DMS153 (cell line): Measurements from ENCODE around the gene TTC7B.
"Not testable (repeated sequence)": the region's sequence is repeated elsewhere in the genome, so short reads cannot be mapped to it uniquely, and the experiment has no call there.

Experiments
- DNase-seq: peaks from one replicate; lab custom pipeline; 2025; lab: John Stamatoyannopoulos, UW

The TTC7B gene

GRCh38 chr14:90815822-90816662, at the start of gene TTC7B:
TSS of gene TTC7B (minus strand) at chr14:90816430. CDS start at chr14:90816295, 135 bp downstream.
- no peak for DNase-seq

- DNase-seq: no peak
These were observed 48.5 kb upstream of the TTC7B start for GRCh38 chr14:90864741-90865140.

GRCh38 chr14:90858511-90858910, 42.3 kb upstream of the TTC7B start:
- DNase-seq: no peak

- DNase-seq: no peak
These were observed 41.6 kb upstream of the TTC7B start for GRCh38 chr14:90857866-90858265.

- not testable (repeated sequence) for DNase-seq
These were observed 39.9 kb upstream of the TTC7B start for GRCh38 chr14:90856115-90856514.

- no peak for DNase-seq
These were observed 36.9 kb upstream of the TTC7B start for GRCh38 chr14:90853116-90853515.

- DNase-seq: no peak
These were observed 35.3 kb upstream of the TTC7B start for GRCh38 chr14:90851327-90852036.

- peak; percentile 38 for DNase-seq
These were observed 34.3 kb upstream of the TTC7B start for GRCh38 chr14:90850487-90850886.

- no peak for DNase-seq
These were observed 33.7 kb upstream of the TTC7B start for GRCh38 chr14:90849787-90850444.

- no peak for DNase-seq
These were observed 32.9 kb upstream of the TTC7B start for GRCh38 chr14:90848944-90849731.

- no peak for DNase-seq
These were observed 30.3 kb upstream of the TTC7B start for GRCh38 chr14:90846511-90846910.

- no peak for DNase-seq
These were observed 28.1 kb upstream of the TTC7B start for GRCh38 chr14:90844321-90844720.

GRCh38 chr14:90842726-90843125, 26.5 kb upstream of the TTC7B start:
- DNase-seq: no peak

- DNase-seq: not testable (repeated sequence)
These were observed 24.4 kb upstream of the TTC7B start for GRCh38 chr14:90840667-90841066.

GRCh38 chr14:90839889-90840266, 23.6 kb upstream of the TTC7B start:
- DNase-seq: no peak

- DNase-seq: no peak
These were observed 23.0 kb upstream of the TTC7B start for GRCh38 chr14:90839024-90839888.

GRCh38 chr14:90838531-90838930, 22.3 kb upstream of the TTC7B start:
- DNase-seq: not testable (repeated sequence)

GRCh38 chr14:90837355-90837754, 21.1 kb upstream of the TTC7B start:
- DNase-seq: no peak

GRCh38 chr14:90836692-90837063, 20.4 kb upstream of the TTC7B start:
- no peak for DNase-seq

- no peak for DNase-seq
These were observed 15.6 kb upstream of the TTC7B start for GRCh38 chr14:90831821-90832220.
